CD4-positive, CD25-positive, alpha-beta regulatory T cell (primary cell): ENCODE data around the gene COPS3. TPM values are rescaled to one million over a fixed set of nuclear protein-coding genes. Genes with fewer than 3 reads are reported as not detected.

Experiments used
- ATAC-seq, 2 donors: fragments of 150-1000 bp; cut with Tn5 transposase; one replicate each; pipeline ENCODE4 v1.10.0; 2021; ENCODE audit warnings: low read depth in 2 of 2, moderate number of reproducible peaks in 2 of 2, moderate library complexity in 1 of 2
- DNase-seq, 3 donors: peaks; one replicate each; pipeline versions ENCODE4 v3.0.0 to v3.0.0-alpha.2; 2012 to 2022; ENCODE audit warnings: mixed read lengths in 1 of 3
- H3K27ac ChIP-seq: one replicate; pipeline ENCODE4 v1.7.0; 2013; ENCODE audit warnings: mild to moderate bottlenecking, low read length; ENCODE audit not compliant: insufficient read depth, poor library complexity, severe bottlenecking
- H3K27me3 ChIP-seq: one replicate; pipeline ENCODE4 v1.7.0; 2013; ENCODE audit warnings: low read length; ENCODE audit not compliant: control insufficient read depth, insufficient read depth
- H3K36me3 ChIP-seq: one replicate; pipeline ENCODE4 v1.7.0; 2013; ENCODE audit warnings: mild to moderate bottlenecking, low read length, moderate library complexity; ENCODE audit not compliant: control insufficient read depth, insufficient read depth
- H3K4me1 ChIP-seq: 2 replicates; pipeline ENCODE4 v1.7.0; 2013; ENCODE audit warnings: mild to moderate bottlenecking, low read length; ENCODE audit not compliant: insufficient read depth, control insufficient read depth, poor library complexity, severe bottlenecking
- H3K4me3 ChIP-seq: one replicate; pipeline ENCODE4 v1.7.0; 2013; ENCODE audit warnings: low read depth, mild to moderate bottlenecking, low read length, moderate library complexity
- H3K9me3 ChIP-seq, 2 experiments: 1 replicate in 1 of 2; 2 replicates in 1 of 2; pipeline ENCODE4 v1.7.0; 2013; ENCODE audit warnings: low read length in 2 of 2, mild to moderate bottlenecking in 1 of 2, moderate library complexity in 1 of 2; ENCODE audit not compliant: control insufficient read depth in 2 of 2
- H3K27ac Mint-ChIP-seq, 3 donors: one replicate each; pipeline ENCODE4 v1.8.0; 2020 to 2022; ENCODE audit warnings: mild to moderate bottlenecking in 3 of 3, mixed read lengths in 3 of 3, moderate library complexity in 2 of 3
- H3K27me3 Mint-ChIP-seq: one replicate; pipeline ENCODE4 v1.8.0; 2022; ENCODE audit warnings: mild to moderate bottlenecking, mixed read lengths
- H3K36me3 Mint-ChIP-seq: one replicate; pipeline ENCODE4 v1.8.0; 2020; ENCODE audit warnings: mixed read lengths
- H3K4me1 Mint-ChIP-seq, 4 donors: one replicate each; pipeline ENCODE4 v1.8.0; 2020 to 2022; ENCODE audit warnings: mixed read lengths in 4 of 4, mild to moderate bottlenecking in 1 of 4
- H3K4me3 Mint-ChIP-seq, 4 donors: one replicate each; pipeline ENCODE4 v1.8.0; 2020 to 2022; ENCODE audit warnings: mild to moderate bottlenecking in 4 of 4, mixed read lengths in 4 of 4, moderate library complexity in 3 of 4
- H3K9me3 Mint-ChIP-seq, 7 donors: one replicate each; pipeline ENCODE4 v1.8.0; 2020 to 2022; ENCODE audit warnings: mixed read lengths in 7 of 7, mild to moderate bottlenecking in 3 of 7, moderate library complexity in 2 of 7
- polyA plus RNA-seq, 4 donors: library from polyadenylated mRNA; unstranded; fragments of 300-500 nt; fragmentation: Illumina TruSeq; gene quantifications; one replicate each; pipeline ENCODE4 v1.2.3, GENCODE V29; 2021
- total RNA-seq: library from RNA; stranded (reverse); gene quantifications from one replicate; pipeline ENCODE4 v1.2.3, GENCODE V29; 2022

The COPS3 gene
- total and polyA plus RNA-seq, 5 donors from 2014 or later: 92.1 to 123 (median 99.4) TPM

DNA sequence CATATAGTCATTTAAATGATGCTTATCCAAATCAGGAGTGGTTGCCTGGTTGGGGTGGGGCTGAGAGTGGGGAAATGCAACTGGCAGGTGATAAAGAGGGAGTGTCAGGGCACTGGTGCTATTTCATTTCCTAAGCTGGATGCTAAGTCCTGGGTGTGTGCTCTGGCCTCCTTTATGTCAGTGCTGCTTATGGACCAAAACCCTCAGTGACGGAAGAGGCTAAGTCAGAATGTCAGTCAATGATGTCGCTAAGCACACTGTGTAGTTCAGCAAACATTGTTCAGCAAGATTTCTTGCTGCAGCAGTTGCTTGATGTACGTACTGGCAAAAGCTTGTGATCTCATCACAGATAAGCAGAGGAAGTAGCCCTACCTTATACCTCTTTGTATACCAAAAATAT, 27.6 kb downstream of the COPS3 start:
- H3K36me3 Mint-ChIP-seq: peaks cover 36% of the 10 kb centered on the region

DNA sequence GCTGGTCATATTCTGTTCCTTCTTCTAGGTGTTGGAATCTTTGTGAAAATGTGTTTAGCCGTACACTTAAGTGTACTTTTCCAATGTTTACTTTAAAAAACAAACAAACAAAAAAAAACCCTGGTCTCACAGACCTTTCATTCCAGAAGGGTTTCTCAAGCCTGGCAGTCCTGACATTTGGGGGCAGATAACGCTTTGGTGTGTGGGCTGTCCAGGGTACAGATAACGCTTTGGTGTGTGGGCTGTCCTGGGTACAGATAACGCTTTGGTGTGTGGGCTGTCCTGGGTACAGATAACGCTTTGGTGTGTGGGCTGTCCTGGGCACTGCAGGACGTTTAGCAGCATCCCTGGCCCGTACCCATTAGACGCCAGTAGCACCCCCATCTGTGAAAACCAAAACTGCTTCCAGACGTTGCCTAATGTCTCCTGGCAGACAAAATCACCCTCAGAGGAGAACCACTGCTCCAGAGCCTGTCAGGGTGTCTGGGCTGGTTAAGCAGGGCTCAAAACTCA, 28.8 kb downstream of the COPS3 start:
- Mint-ChIP-seq H3K4me3 (no peak overlapping the region), H3K27me3 (no peaks in the 10 kb centered on the region), H3K27ac (no peak overlapping the region), H3K4me1 (peaks cover 3 to 11% (median 7%) of the 10 kb centered on the region in 4 donors), H3K9me3 (peaks cover 0 to under 1% (median 0%) of the 10 kb centered on the region in 7 donors), H3K36me3 (peaks cover 33% of the 10 kb centered on the region)
- Histone ChIP-seq H3K27ac (no peak overlapping the region), H3K27me3 (no peaks in the 10 kb centered on the region), H3K4me3 (no peak overlapping the region), H3K4me1 (peaks cover 5% of the 10 kb centered on the region), H3K36me3 (peaks cover 62% of the 10 kb centered on the region), H3K9me3 (no peaks in the 10 kb centered on the region)
- no peak for ATAC-seq
- DNase-seq: no peak

More for the DNA sequence above, 27.6 kb downstream of the COPS3 start:
- Histone ChIP-seq H3K9me3 (no peaks in the 10 kb centered on the region), H3K27me3 (no peaks in the 10 kb centered on the region), H3K4me1 (peaks cover 5% of the 10 kb centered on the region), H3K36me3 (peaks cover 58% of the 10 kb centered on the region), H3K4me3 (no peak overlapping the region), H3K27ac (no peak overlapping the region)
- ATAC-seq (peak in 1 of 2 donors; percentile 45), DNase-seq (peak in 1 of 3 donors; percentile 14)
- Mint-ChIP-seq H3K4me1 (peaks cover 3 to 11% (median 7%) of the 10 kb centered on the region in 4 donors), H3K27me3 (no peaks in the 10 kb centered on the region), H3K9me3 (peaks cover 0 to 2% (median 0%) of the 10 kb centered on the region in 7 donors), H3K4me3 (no peak overlapping the region), H3K27ac (peak overlapping the region in 2 of 3 donors; percentile 69 to 92)

DNA sequence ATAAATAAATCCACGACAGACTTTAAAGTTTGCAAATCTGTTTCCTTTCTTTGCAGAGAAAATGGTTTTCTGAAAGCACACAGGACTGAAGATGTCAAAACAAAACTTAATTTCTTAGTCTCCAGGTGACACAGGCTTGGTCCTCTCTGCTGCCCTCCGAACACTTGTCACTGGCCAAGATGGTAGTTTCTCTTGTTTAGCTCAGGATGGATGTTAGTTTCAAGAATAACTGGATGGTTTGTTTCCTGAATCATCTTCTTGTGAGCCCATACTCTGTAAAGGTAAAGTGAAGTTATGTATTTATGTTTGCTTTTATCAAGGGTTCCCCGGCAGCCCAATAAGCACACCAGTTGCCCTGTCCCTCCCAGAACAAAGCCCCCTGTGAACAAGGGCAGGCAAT, 34.2 kb downstream of the COPS3 start:
- Mint-ChIP-seq H3K36me3 (peaks cover 13% of the 10 kb centered on the region), H3K9me3 (no peaks in the 10 kb centered on the region), H3K4me3 (no peak overlapping the region), H3K4me1 (peaks cover 0 to 3% (median 0%) of the 10 kb centered on the region in 4 donors), H3K27ac (peak overlapping the region in 2 of 3 donors; percentile 8 to 74), H3K27me3 (no peaks in the 10 kb centered on the region)
- Histone ChIP-seq H3K27me3 (no peaks in the 10 kb centered on the region), H3K27ac (no peak overlapping the region), H3K36me3 (peaks cover 40% of the 10 kb centered on the region), H3K4me3 (no peak overlapping the region), H3K9me3 (no peaks in the 10 kb centered on the region), H3K4me1 (no peaks in the 10 kb centered on the region)
- DNase-seq (no peak), ATAC-seq (no peak)

DNA sequence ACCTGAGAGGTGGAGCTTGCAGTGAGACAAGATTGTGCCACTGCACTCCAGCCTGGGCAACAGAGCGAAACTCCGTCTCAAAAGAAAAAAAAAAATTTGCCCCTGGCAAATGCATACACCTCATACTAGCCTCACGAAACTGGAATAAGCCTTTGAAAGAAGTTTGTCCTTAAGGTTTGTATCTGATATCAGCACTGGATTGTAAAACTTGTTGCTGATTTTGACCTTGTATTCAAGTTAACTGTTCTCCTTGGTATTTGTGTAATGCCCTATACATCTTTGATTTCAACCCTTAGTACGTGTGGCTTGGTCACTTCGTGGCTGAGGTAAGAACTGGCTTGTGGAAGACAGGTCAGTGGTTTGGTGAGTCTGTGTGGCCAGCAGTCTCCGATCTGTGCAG, 37.9 kb downstream of the COPS3 start:
- H3K27ac Mint-ChIP-seq: peak overlapping the region in 1 of 3 donors; percentile 64

DNA sequence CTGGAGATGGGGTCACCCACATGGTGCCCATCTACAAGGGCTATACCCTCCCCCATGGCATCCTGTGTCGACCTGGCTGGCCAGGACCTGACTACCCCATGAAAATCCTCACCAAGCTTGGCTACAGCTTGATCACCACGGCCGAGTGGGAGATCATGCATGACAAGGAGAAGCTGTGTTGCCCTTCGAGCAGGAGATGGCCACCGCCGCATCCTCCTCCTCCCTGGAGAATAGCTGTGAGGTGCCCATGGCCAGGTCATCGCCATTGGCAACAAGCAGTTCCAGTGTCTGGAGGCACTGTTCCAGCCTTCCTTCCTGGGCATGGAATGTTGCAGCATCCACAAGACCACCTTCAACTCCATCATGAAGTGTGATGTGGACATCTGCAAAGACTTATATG, 38.8 kb downstream of the COPS3 start:
- no peak overlapping the region for H3K27ac Mint-ChIP-seq
- H3K36me3 Mint-ChIP-seq: peaks cover 5% of the 10 kb centered on the region

More for the DNA sequence above, 37.9 kb downstream of the COPS3 start:
- no peak overlapping the region for H3K27ac ChIP-seq
- ATAC-seq: no peak
- H3K4me1 ChIP-seq: no peaks in the 10 kb centered on the region
- DNase-seq: no peak
- no peaks in the 10 kb centered on the region for H3K9me3 ChIP-seq
- Mint-ChIP-seq H3K36me3 (peaks cover 8% of the 10 kb centered on the region), H3K27me3 (no peaks in the 10 kb centered on the region), H3K4me3 (peak overlapping the region in 1 of 4 donors; percentile 6), H3K4me1 (peaks cover 0 to 13% (median 7%) of the 10 kb centered on the region in 4 donors), H3K9me3 (no peaks in the 10 kb centered on the region)
- H3K36me3 ChIP-seq: peaks cover 26% of the 10 kb centered on the region
- no peaks in the 10 kb centered on the region for H3K27me3 ChIP-seq
- no peak overlapping the region for H3K4me3 ChIP-seq

DNA sequence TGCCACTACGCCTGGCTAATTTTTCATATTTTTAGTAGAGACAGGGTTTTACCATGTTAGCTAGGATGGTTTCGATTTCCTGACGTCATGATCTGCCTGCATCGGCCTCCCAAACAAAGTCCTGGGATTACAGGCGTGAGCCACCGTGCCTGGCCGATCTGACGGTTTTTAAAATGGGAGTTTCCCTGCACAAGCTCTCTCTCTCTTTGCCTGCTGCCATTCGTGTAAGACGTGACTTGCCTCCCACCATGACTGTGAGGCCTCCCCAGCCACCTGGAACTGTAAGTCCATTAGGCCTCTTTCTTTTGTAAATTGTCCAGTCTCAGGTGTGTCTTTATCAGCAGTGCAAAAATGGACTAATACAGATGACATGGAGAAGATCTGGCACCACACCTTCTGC, 39.4 kb downstream of the COPS3 start:
- Mint-ChIP-seq H3K4me1 (peaks cover 5 to 21% (median 13%) of the 10 kb centered on the region in 4 donors), H3K4me3 (no peak overlapping the region), H3K27me3 (peaks cover 6% of the 10 kb centered on the region), H3K36me3 (no peaks in the 10 kb centered on the region), H3K27ac (peak overlapping the region in 1 of 3 donors; percentile 40), H3K9me3 (no peaks in the 10 kb centered on the region)
- Histone ChIP-seq H3K4me3 (no peak overlapping the region), H3K9me3 (no peaks in the 10 kb centered on the region), H3K4me1 (peaks cover 3% of the 10 kb centered on the region), H3K27ac (no peak overlapping the region), H3K36me3 (peaks cover 12% of the 10 kb centered on the region), H3K27me3 (no peaks in the 10 kb centered on the region)
- ATAC-seq: no peak
- DNase-seq: no peak

More for the DNA sequence above, 38.8 kb downstream of the COPS3 start:
- peaks cover 4% of the 10 kb centered on the region for H3K27me3 Mint-ChIP-seq
- H3K9me3 Mint-ChIP-seq: no peaks in the 10 kb centered on the region
- no peak overlapping the region for H3K4me3 ChIP-seq
- H3K36me3 ChIP-seq: peaks cover 18% of the 10 kb centered on the region
- H3K27ac ChIP-seq: no peak overlapping the region
- no peak for DNase-seq
- ATAC-seq: no peak
- no peaks in the 10 kb centered on the region for H3K9me3 ChIP-seq
- peaks cover 5 to 17% (median 11%) of the 10 kb centered on the region in 4 donors for H3K4me1 Mint-ChIP-seq
- peaks cover under 1% of the 10 kb centered on the region for H3K4me1 ChIP-seq
- no peaks in the 10 kb centered on the region for H3K27me3 ChIP-seq
- no peak overlapping the region for H3K4me3 Mint-ChIP-seq

DNA sequence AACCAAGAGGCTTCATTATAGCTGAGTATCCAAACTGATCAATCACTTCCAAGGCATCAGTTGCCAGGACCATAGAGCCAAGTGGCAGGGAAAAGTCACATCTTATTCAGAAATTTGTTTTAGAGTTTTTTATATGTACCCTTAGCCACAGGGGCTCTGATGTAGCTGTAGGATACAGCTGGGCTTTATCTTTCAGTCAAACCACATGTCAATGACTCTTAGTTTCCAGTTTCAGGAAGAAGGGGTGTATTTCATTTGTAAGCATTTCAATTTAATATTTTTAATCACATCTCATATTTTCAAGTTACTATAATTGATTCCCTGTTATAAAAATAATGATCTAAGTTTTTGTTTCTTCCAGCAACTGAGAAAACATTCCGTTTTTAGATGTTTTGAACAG, 41.2 kb downstream of the COPS3 start:
- ATAC-seq: no peak
- H3K27me3 ChIP-seq: no peaks in the 10 kb centered on the region
- no peak overlapping the region for H3K4me3 ChIP-seq
- Mint-ChIP-seq H3K27ac (no peak overlapping the region), H3K27me3 (peaks cover 6% of the 10 kb centered on the region), H3K36me3 (no peaks in the 10 kb centered on the region), H3K4me1 (peaks cover 15 to 36% (median 28%) of the 10 kb centered on the region in 4 donors), H3K4me3 (peak overlapping the region; percentile 59 to 98 (median 88)), H3K9me3 (no peaks in the 10 kb centered on the region)
- no peak overlapping the region for H3K27ac ChIP-seq
- no peaks in the 10 kb centered on the region for H3K36me3 ChIP-seq
- DNase-seq: no peak
- peaks cover 19% of the 10 kb centered on the region for H3K4me1 ChIP-seq
- no peaks in the 10 kb centered on the region for H3K9me3 ChIP-seq
